ENCODE measurements around the gene DPF3. TPM values are rescaled to one million over a fixed set of nuclear protein-coding genes. Genes with fewer than 3 reads are reported as not detected.

DPF3 gene
- total RNA-seq, 4 donors from 2014 or later = 0.39 to 3.4 (median 1.6) TPM

DNA sequence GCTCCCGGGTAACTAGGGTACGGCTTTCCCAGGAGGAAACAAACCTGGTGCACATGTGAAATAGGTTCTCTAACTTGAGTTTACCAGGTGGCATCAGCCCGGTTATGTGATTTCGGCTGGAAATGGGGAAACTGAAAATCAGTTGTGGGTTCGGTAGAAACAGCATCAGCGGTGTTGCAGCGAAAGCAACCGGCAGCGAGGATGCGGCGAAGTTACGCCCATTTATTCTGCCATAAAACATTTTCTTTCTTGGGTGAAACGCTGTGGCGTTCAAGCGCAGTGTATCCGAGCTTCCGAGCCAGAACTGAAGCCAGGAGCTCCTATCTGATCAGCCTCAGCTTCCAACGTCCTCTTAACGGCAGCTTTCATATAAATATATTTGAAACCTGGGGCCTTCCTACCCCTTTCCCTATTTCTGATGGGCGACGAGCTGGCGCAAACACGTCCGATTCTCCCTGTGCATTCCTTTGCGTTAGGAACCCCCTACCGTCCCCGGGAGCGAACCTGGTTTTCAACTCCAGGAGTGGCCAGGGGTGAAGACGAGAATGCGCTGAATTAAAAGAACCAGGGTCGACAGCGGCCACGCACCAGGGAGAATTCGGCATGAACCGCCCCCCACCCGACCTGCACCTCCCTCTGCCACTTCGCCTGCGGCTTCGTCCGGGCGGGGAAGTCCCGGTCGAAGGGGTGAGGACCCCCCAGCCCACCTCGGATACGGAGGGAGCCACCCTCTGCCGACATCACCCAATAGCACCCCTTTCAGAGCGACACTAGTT lies 1.6 kb downstream of the DPF3 start:
- Histone ChIP-seq H3K9me3 (no peaks in the 10 kb centered on the region), H3K27ac (no peak overlapping the region), H3K36me3 (no peaks in the 10 kb centered on the region), H3K27me3 (peaks cover 49% of the 10 kb centered on the region), H3K4me3 (peak overlapping the region; percentile 92), H3K4me1 (peaks cover 35% of the 10 kb centered on the region)
- DNase-seq (ENCODE audit: low spot score in 2 of 2) = no peak
- 0% methylated on average over 40 of the region's 47 CpGs for WGBS
- TF ChIP-seq, protein P1, sequence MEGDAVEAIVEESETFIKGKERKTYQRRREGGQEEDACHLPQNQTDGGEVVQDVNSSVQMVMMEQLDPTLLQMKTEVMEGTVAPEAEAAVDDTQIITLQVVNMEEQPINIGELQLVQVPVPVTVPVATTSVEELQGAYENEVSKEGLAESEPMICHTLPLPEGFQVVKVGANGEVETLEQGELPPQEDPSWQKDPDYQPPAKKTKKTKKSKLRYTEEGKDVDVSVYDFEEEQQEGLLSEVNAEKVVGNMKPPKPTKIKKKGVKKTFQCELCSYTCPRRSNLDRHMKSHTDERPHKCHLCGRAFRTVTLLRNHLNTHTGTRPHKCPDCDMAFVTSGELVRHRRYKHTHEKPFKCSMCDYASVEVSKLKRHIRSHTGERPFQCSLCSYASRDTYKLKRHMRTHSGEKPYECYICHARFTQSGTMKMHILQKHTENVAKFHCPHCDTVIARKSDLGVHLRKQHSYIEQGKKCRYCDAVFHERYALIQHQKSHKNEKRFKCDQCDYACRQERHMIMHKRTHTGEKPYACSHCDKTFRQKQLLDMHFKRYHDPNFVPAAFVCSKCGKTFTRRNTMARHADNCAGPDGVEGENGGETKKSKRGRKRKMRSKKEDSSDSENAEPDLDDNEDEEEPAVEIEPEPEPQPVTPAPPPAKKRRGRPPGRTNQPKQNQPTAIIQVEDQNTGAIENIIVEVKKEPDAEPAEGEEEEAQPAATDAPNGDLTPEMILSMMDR (IDR thresholded peaks at IDR 0.05) = no peak
- no peak for TF ChIP-seq EP300 (IDR thresholded peaks at IDR 0.05)
- TF ChIP-seq POLR2A (IDR thresholded peaks at IDR 0.05) = no peak
- no peak for TF ChIP-seq POLR2AphosphoS5 (IDR thresholded peaks at IDR 0.05)

DNA sequence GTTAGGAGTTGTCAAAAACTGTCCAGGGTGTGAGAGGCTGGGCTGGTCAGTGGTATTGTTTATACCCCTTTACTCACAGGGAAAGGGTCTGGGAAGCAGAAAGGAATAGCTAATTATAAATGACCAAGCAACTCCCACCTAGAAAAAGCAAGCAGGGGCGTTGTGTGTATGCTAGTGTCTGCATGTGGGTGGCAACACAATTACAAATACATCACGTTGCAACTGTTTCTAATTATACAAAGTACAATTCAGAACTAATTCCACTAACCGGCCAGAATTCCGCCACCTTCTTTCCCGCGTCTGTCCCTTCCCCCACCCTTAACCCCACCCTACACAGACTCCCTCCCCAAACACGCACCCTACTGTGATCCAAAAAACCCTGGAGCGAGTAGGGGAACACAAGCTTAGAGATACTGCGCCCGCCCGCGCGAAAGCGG lies 2.2 kb downstream of the DPF3 start:
- Histone ChIP-seq H3K4me1 (peaks cover 35% of the 10 kb centered on the region), H3K27me3 (peaks cover 44% of the 10 kb centered on the region), H3K27ac (no peak overlapping the region), H3K36me3 (no peaks in the 10 kb centered on the region), H3K9me3 (no peaks in the 10 kb centered on the region), H3K4me3 (peak overlapping the region; percentile 92)
- no peak for DNase-seq (ENCODE audit: low spot score in 2 of 2)
- 3% methylated on average over 14 of the region's 14 CpGs for WGBS
- TF ChIP-seq EP300 (IDR thresholded peaks at IDR 0.05) (no peak), POLR2A (IDR thresholded peaks at IDR 0.05) (no peak), POLR2AphosphoS5 (IDR thresholded peaks at IDR 0.05) (no peak)
- TF ChIP-seq, protein P1 (IDR thresholded peaks at IDR 0.05) = no peak

DNA sequence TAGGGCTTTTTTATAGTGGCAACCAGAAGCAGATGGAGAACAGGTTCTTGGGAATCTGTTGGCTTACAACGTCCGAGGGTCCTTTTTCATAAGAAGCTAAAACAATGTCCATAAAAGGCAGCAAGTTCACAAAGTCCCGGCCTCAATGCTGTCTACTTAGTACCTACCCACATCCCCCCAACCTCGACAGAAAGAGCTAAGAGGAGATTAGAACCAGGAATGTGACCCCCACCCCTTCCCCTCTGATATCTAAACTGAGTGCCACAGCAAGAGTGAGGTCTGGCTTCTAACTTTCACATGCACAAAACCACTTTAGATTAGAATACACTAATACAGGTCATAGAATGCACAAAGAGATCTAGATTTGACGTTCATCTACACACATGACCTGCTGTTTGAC lies 4.5 kb downstream of the DPF3 start:
- peaks cover 36% of the 10 kb centered on the region for H3K27me3 ChIP-seq
- TF ChIP-seq EP300 (IDR thresholded peaks at IDR 0.05) (no peak), POLR2AphosphoS5 (IDR thresholded peaks at IDR 0.05) (no peak), POLR2A (IDR thresholded peaks at IDR 0.05) (no peak)
- TF ChIP-seq, protein P1 (IDR thresholded peaks at IDR 0.05) = no peak
- H3K27ac ChIP-seq = no peak overlapping the region
- no peaks in the 10 kb centered on the region for H3K9me3 ChIP-seq
- 82% methylated on average over 5 of the region's 5 CpGs for WGBS
- DNase-seq (ENCODE audit: low spot score in 2 of 2) = no peak
- H3K4me1 ChIP-seq = peaks cover 25% of the 10 kb centered on the region
- H3K4me3 ChIP-seq = no peak overlapping the region
- no peaks in the 10 kb centered on the region for H3K36me3 ChIP-seq

DNA sequence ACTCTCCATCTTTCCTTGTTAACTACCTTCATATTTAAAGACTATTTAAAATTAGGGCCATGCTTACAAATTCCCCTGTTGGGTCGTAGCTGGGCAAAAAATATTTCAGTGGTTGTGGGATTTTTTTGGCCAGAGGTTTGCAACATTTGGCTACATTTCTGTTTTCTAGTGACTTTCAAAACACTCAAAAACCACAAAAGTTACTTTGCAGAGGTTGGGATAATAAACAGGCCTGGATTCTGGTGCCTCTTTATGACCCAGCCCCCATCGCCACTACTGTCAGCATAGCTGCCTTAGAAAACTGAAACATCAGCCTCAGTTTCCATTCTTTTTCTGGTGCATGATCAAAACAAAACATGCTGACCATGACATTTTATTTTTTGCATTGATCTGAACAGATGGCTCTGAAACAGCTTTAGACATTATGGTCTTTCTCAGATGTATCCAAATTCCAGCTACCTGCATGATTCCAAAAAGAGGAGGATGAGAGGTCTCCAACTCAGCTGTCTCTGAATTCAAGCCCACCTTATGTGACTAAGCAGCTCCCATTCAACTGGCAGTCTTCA lies 5.2 kb downstream of the DPF3 start:
- H3K27me3 ChIP-seq = peaks cover 36% of the 10 kb centered on the region
- 81% methylated on average over 2 of the region's 2 CpGs for WGBS
- TF ChIP-seq, protein P1 (IDR thresholded peaks at IDR 0.05) = no peak
- TF ChIP-seq EP300 (IDR thresholded peaks at IDR 0.05) (no peak), POLR2A (IDR thresholded peaks at IDR 0.05) (no peak), POLR2AphosphoS5 (IDR thresholded peaks at IDR 0.05) (no peak)

DNA sequence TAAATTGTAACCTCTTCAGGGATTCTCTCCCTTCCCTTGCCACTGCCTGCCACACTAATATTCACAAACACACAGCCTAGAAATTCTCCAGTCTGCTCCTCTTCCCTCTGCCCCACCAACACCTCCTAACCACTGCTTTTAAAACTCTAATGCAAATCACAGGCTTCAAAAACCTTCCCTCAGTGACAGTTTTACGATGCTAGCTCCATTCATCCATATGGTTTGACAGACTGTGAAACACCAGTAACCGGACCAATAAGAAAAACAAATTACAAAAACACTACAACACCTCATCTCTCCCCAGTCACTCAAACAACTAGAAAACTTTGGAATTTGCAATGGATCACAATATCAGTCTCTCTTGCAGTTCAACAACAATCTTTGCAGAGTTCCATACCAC lies 5.7 kb downstream of the DPF3 start:
- WGBS = 81% methylated on average over 2 of the region's 2 CpGs
- no peak overlapping the region for H3K4me3 ChIP-seq

More for the DNA sequence above, 5.2 kb downstream of the DPF3 start:
- Histone ChIP-seq H3K36me3 (no peaks in the 10 kb centered on the region), H3K4me3 (no peak overlapping the region), H3K27ac (no peak overlapping the region), H3K9me3 (no peaks in the 10 kb centered on the region), H3K4me1 (peaks cover 22% of the 10 kb centered on the region)
- DNase-seq (ENCODE audit: low spot score in 2 of 2) = no peak

More for the DNA sequence above, 5.7 kb downstream of the DPF3 start:
- no peaks in the 10 kb centered on the region for H3K9me3 ChIP-seq
- TF ChIP-seq POLR2AphosphoS5 (IDR thresholded peaks at IDR 0.05) = no peak
- TF ChIP-seq, protein P1 (IDR thresholded peaks at IDR 0.05) = no peak
- TF ChIP-seq EP300 (IDR thresholded peaks at IDR 0.05) = no peak
- TF ChIP-seq POLR2A (IDR thresholded peaks at IDR 0.05) = no peak
- peaks cover 18% of the 10 kb centered on the region for H3K4me1 ChIP-seq
- no peak overlapping the region for H3K27ac ChIP-seq
- no peaks in the 10 kb centered on the region for H3K36me3 ChIP-seq
- DNase-seq (ENCODE audit: low spot score in 2 of 2) = no peak
- peaks cover 36% of the 10 kb centered on the region for H3K27me3 ChIP-seq

All from suprapubic skin (tissue), 4 donors.